ENCODE data around the gene CYB5RL. TPM values are rescaled to one million over a fixed set of nuclear protein-coding genes. Genes with fewer than 3 reads are reported as not detected.
"Not testable (repeated sequence)": the region's sequence is repeated elsewhere in the genome, so short reads cannot be mapped to it uniquely, and the experiment has no call there.

Gene CYB5RL
- total RNA-seq, 2 experiments from 2014 or later, result 12.7 to 13.6 TPM

DNA sequence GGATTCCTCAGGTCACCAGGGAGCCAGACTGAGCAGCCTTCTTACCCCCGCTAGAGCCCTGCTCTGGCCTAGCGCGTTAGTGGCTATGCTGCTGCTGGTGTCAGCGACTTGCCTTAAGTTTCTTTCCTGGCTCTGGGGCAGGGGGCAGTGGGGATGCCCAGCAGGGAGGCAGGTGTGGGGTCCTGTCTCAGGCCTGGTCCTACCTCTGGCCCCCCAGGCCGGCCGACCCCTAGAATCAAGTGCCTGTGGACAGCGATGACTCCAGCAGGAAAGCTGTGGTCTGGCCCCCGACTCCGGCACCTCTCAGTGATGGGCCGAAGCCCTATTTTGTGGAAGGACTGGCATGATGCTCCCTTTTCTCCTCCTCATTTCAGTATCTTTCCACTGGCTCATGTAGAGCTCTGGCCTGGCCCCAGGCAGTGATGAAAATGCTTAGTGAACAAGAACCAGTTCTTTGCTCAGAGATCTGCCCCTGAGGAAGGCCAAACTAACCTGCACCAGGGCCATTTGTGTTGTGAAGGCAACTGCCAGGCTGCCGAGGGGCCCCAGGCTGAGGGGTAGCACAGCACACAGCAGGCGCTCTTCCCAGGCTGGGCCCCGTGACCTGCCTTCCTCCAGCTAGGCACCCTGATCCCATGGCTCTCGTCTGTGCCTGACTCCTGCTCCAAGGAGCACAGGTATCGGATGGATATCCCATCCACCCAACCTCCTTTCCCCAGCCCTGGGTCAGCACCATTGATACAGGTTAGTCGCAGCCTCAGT is 23.8 kb upstream of the CYB5RL start:
- peaks cover 9% of the 10 kb centered on the region for H3K4me1 Mint-ChIP-seq (ENCODE audit: low read depth)
- intact Hi-C loops (cut with micrococcal nuclease), result no loop called here
- no peaks in the 10 kb centered on the region for H3K9me3 Mint-ChIP-seq
- DNase-seq, result no peak
- H3K36me3 Mint-ChIP-seq (ENCODE audit: low read depth), result peaks cover 6% of the 10 kb centered on the region
- CTCF ChIA-PET, result no interaction called here
- no peak overlapping the region for H3K4me3 Mint-ChIP-seq
- H3K27me3 Mint-ChIP-seq (ENCODE audit: low read depth), result no peaks in the 10 kb centered on the region
- H3K27ac Mint-ChIP-seq, result no peak overlapping the region

DNA sequence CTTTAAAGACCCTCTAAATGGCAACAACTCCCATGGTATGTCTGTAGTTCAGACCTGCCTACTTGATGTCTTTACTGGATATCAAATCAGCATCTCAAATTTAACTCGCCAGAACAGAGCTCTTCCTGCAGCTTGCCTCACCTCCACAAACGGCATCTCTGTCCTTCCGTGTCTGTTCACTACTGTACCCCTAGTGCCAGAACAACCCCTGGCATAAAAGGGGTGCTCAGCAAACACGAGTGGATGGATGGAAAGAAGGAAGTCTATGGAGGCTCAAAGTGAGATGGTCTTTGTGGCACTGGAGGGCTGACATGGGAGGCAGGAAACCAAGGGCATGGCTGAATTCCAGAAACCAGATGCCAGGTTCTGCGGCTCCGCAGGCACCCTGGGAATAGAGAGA is 22.9 kb upstream of the CYB5RL start:
- Mint-ChIP-seq H3K4me3 (no peak overlapping the region), H3K27ac (no peak overlapping the region), H3K4me1 (ENCODE audit: low read depth) (peaks cover 9% of the 10 kb centered on the region), H3K27me3 (ENCODE audit: low read depth) (no peaks in the 10 kb centered on the region), H3K36me3 (ENCODE audit: low read depth) (peaks cover 9% of the 10 kb centered on the region), H3K9me3 (no peaks in the 10 kb centered on the region)
- no peak for DNase-seq
- CTCF ChIA-PET, result no interaction called here
- intact Hi-C loops (cut with micrococcal nuclease), result no loop called here

DNA sequence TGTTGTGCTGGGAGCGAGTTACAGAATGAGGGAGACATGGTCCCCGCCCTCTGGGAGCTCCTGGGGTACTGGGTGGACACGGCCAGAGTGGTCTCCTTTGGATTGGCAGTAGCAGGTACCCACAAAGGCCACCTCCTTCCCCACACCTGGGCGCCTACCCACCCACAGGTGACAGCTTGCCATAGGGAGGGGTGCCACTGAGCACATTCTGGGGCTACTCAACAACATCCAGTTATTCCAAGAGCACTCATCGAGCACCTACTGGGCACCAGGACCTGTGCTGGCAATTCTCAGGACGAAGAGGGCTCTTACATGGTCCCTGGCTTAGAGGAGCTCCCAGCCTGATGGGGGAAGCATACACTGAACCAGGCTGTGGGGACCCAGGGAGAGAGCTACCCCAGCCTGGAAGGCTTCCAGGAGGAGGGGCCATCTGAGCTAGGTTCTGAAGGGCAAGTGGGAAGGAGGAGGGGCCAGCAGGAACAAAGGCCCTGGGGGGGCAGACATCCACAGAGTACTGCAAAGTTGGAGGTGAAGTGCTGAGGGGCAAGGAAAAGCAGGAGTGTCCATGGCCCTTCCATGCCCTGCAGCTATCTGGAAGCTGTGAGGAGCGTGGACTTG is 22.1 kb upstream of the CYB5RL start:
- Mint-ChIP-seq H3K9me3 (no peaks in the 10 kb centered on the region), H3K4me1 (ENCODE audit: low read depth) (peaks cover 3% of the 10 kb centered on the region), H3K36me3 (ENCODE audit: low read depth) (peaks cover 15% of the 10 kb centered on the region), H3K27me3 (ENCODE audit: low read depth) (no peaks in the 10 kb centered on the region), H3K27ac (no peak overlapping the region), H3K4me3 (no peak overlapping the region)
- DNase-seq, result no peak
- CTCF ChIA-PET, result no interaction called here
- intact Hi-C loops (cut with micrococcal nuclease), result no loop called here

DNA sequence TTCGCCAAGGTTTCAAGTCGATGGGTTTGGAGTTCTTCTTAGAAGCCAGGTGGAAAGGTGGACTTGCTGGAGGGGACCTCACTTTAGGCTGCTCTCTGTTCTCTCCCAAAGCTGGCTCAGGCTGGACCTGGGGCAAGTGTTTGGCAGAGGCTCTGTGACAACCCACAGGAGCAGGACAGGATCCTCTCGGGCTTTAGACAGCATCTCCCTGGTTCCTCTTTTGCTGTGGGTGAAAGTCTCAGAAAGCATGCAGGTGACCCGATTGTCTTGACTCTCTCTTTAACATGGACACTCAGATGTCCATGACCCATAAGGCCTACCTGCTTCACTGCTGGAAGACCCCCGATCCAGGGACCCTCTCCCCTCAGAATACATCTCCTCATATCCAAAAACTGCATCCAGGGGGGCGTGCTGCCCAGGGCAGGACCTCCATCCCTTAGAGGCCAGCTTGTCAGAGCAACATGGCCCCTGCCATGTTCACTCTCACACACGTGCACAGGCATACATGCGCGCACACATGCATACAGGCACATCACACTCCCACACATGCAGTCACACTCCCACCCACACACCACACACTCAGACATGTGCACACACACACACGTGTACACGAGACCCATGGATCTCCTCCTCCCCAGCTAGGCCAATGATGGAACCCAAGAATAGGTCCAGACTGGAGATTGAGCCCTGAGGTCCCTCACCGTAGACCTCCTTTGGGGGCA is 21.4 kb upstream of the CYB5RL start:
- H3K9me3 Mint-ChIP-seq, result no peaks in the 10 kb centered on the region
- H3K27ac Mint-ChIP-seq, result peak overlapping the region; percentile 37
- no peak for DNase-seq
- intact Hi-C loops (cut with micrococcal nuclease), result no loop called here
- CTCF ChIA-PET, result interaction anchor here (1.2 to 1.7 kb wide), 2 partner anchors 18 to 268 kb away, joined by 4 read pairs; no protein-coding TSS in a partner anchor
- H3K36me3 Mint-ChIP-seq (ENCODE audit: low read depth), result peaks cover 20% of the 10 kb centered on the region
- peaks cover 3% of the 10 kb centered on the region for H3K4me1 Mint-ChIP-seq (ENCODE audit: low read depth)
- no peaks in the 10 kb centered on the region for H3K27me3 Mint-ChIP-seq (ENCODE audit: low read depth)
- no peak overlapping the region for H3K4me3 Mint-ChIP-seq

DNA sequence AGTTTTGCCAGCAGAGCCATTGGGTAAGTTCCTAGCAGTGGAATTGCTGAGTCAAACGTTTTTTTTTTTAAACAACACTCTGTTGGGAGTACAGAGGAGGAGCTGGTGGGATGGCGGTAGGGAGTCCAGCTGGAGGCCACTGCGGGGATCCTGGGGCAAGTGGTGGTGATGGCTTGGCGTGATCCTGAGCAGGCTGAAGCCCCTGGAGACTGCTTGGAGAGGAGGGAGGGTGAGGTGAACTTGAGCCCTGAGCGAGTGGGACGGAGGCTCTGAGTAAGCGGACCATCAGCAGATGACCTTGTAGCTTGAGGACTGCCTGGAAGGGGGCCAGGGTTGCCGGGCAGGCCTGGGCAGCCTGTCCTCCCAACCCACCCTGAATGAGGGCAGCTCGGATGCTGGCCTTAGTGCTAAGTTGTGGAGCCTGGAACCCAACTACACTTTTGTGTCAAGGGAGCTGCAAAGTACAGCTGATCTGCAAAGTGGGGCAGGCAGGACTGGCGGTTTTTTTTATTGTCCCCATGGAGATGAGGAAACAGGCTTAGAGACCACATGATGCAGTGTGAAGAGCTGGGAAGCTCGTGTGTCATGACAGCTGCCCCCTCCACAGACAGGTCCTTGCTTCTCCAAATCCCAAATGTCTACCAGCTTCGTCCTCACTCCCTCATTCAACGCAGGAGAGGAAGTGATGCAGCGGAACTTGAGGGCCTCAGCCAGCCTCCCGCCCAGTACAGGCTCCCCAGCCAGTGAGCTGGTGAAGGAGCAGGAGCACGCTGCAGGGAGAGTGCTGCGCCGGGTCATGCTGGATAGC is 20.4 kb upstream of the CYB5RL start:
- Mint-ChIP-seq H3K4me1 (ENCODE audit: low read depth) (peaks cover 3% of the 10 kb centered on the region), H3K27me3 (ENCODE audit: low read depth) (no peaks in the 10 kb centered on the region), H3K27ac (peak overlapping the region; percentile 10), H3K9me3 (no peaks in the 10 kb centered on the region), H3K4me3 (no peak overlapping the region), H3K36me3 (ENCODE audit: low read depth) (peaks cover 25% of the 10 kb centered on the region)
- CTCF ChIA-PET, result interaction anchor here (0.6 to 1.7 kb wide), 4 partner anchors 17 to 279 kb away, joined by 3 to 4 read pairs (median 4); no protein-coding TSS in a partner anchor
- no peak for DNase-seq
- intact Hi-C loops (cut with micrococcal nuclease), result no loop called here

DNA sequence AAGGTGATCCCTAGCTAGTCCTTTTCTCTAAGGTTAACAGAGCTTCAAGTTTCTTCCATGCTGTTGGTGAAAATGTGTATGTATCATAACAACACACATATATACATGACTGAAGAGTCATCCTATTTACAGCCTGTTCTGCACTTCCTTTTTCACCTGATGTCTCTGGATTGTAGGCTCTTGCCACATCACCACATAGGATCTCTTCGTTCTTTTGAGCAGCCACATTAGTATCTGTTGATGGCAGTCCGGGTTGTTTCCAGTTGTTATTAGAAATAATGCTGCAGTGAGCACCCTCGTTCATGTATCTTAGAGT is 19.8 kb upstream of the CYB5RL start:
- CTCF ChIA-PET, result interaction anchor here (1.6 to 1.7 kb wide), 2 partner anchors 269 to 280 kb away, joined by 3 to 4 read pairs; no protein-coding TSS in a partner anchor
- peak overlapping the region; percentile 4 for H3K27ac Mint-ChIP-seq
- no peak for DNase-seq
- H3K9me3 Mint-ChIP-seq, result no peaks in the 10 kb centered on the region
- H3K4me1 Mint-ChIP-seq (ENCODE audit: low read depth), result peaks cover 3% of the 10 kb centered on the region
- H3K4me3 Mint-ChIP-seq, result no peak overlapping the region
- peaks cover 25% of the 10 kb centered on the region for H3K36me3 Mint-ChIP-seq (ENCODE audit: low read depth)
- H3K27me3 Mint-ChIP-seq (ENCODE audit: low read depth), result no peaks in the 10 kb centered on the region
- intact Hi-C loops (cut with micrococcal nuclease), result no loop called here

DNA sequence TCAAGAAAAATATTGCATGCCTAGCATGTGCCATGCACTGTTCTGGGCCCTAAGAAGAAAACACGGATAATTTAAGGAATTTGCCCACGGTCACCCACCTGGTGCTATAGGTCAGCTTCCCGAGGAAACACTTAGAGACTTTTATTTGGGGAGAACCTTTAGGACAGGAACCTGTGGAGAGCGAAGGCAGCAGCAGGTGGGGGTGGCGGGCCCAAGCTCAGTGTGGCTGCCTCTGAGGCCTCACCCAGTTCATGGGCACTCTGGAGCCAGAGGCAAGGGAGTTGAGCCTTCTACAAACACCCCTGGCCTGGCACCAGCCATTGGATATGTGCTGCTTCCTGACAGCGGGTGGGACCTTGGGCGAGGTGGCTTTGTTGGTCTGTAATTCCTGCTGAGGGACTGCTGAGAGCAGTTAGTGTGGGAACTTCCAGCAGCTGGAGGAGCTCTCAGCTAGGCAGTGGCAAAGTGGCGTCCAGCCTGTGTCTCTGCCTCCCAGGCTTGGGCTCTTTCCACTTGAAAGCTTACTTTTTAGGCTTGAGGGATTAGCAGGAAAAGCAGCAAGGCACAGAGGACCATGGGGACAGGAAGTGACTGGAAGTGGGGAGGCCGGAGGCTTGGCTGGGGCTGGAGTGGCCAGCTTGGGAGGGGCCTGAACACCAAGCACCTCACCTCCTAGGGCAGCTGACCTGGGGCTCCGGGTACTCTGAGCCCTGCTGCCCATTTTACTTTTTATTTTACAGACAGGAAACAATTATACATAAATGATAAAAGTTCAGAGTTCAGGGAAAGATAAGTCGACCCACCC is 19.3 kb upstream of the CYB5RL start:
- CTCF ChIA-PET, result interaction anchor here (1.6 to 1.7 kb wide), 2 partner anchors 270 to 281 kb away, joined by 3 to 4 read pairs; no protein-coding TSS in a partner anchor
- DNase-seq, result no peak
- peak overlapping the region; percentile 38 for H3K27ac Mint-ChIP-seq
- no peaks in the 10 kb centered on the region for H3K27me3 Mint-ChIP-seq (ENCODE audit: low read depth)
- no peak overlapping the region for H3K4me3 Mint-ChIP-seq
- H3K9me3 Mint-ChIP-seq, result no peaks in the 10 kb centered on the region
- intact Hi-C loops (cut with micrococcal nuclease), result no loop called here
- peaks cover 30% of the 10 kb centered on the region for H3K36me3 Mint-ChIP-seq (ENCODE audit: low read depth)
- H3K4me1 Mint-ChIP-seq (ENCODE audit: low read depth), result peaks cover 3% of the 10 kb centered on the region

DNA sequence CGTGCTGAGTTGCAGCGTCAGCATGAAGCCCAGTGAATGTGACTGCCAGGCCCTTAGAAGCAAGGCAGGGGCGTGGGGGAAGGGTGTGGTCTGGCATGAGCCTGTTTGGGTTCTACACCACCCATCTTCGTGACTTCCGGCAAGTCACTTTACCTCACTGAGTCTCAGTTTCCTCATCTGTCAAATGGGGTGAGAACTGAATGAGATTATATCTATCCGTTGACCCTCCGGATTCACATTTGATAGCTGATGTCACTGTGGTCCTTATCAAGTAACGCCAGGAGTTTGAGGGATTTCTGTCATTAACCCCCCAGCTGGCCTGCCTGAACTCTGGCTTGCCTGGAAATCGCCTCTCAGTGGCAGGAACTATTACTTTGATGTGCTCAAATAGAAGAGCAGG is 15.7 kb upstream of the CYB5RL start:
- Mint-ChIP-seq H3K27me3 (ENCODE audit: low read depth) (no peaks in the 10 kb centered on the region), H3K4me3 (no peak overlapping the region), H3K4me1 (ENCODE audit: low read depth) (no peaks in the 10 kb centered on the region), H3K36me3 (ENCODE audit: low read depth) (peaks cover 47% of the 10 kb centered on the region), H3K27ac (no peak overlapping the region), H3K9me3 (no peaks in the 10 kb centered on the region)
- intact Hi-C loops (cut with micrococcal nuclease), result no loop called here
- DNase-seq, result no peak
- CTCF ChIA-PET, result no interaction called here

DNA sequence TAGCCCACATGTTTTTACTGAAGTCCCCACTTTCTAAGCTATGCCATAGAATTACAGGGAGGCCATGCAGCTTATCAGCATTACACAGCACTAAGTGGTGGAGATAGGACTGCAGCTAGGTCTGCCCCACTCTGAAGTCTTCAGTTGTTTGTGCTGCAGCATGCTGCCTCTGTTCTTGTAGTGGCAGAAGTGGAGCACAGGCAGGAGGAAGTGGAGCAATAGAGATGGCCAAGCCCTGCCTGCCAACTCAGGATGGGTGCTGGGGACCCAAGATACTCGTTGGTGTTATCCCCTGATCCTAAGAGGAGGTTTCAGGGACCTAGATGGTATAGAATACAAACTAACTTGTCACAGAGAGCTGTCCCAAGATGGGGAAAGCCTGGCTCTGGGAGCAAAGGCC is 13.0 kb upstream of the CYB5RL start:
- Mint-ChIP-seq H3K27me3 (ENCODE audit: low read depth) (no peaks in the 10 kb centered on the region), H3K36me3 (ENCODE audit: low read depth) (peaks cover 55% of the 10 kb centered on the region), H3K4me3 (no peak overlapping the region), H3K9me3 (no peaks in the 10 kb centered on the region), H3K4me1 (ENCODE audit: low read depth) (no peaks in the 10 kb centered on the region), H3K27ac (no peak overlapping the region)
- CTCF ChIA-PET, result no interaction called here
- no peak for DNase-seq
- intact Hi-C loops (cut with micrococcal nuclease), result no loop called here

DNA sequence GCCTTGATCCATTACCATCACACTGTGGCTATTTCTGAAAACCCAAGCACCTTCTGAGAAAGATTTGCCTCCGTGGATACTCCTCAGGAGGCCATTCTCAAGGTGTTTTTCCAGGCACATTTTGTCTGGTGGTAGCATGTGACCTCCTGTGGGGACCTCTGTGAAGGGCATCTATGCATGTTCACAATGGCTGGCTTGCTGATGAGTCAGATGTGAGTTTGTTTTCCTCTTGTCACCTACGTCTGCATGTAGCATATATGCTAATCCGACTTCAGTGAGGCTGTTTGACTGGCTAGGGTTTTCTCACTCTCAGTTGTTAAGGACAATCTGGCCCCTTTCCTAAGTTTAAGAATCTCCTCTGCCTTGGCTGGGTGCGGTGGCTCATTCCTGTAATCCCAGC is 8.1 kb upstream of the CYB5RL start:
- H3K4me1 Mint-ChIP-seq (ENCODE audit: low read depth); H3K4me3 Mint-ChIP-seq; DNase-seq; H3K9me3 Mint-ChIP-seq; intact Hi-C loops (cut with micrococcal nuclease); H3K27me3 Mint-ChIP-seq (ENCODE audit: low read depth); H3K27ac Mint-ChIP-seq: not testable (repeated sequence)
- peaks cover 48% of the 10 kb centered on the region for H3K36me3 Mint-ChIP-seq (ENCODE audit: low read depth)
- CTCF ChIA-PET, result interaction anchor here (0.6 kb wide), 1 partner anchor 236 kb away, joined by 5 read pairs; no protein-coding TSS in a partner anchor

DNA sequence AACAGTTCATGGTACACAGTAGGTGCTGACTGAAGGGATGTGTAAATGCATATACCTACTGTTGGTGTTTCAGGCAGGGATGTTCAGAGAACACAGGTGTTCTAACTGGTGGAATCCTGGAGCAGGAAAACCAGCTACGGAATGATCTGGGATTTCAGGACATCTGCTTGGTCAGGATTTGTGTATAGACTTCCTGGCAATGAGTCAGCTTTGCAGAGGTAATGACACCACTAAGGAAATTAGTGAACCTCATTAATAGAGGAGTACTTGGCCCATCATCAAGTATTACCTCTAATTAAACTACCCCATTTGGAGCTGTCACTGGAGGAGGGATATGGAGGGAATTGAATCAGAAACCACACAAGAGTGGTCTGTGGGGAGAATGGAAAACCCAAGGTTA is 7.5 kb upstream of the CYB5RL start:
- no peak overlapping the region for H3K4me3 Mint-ChIP-seq
- CTCF ChIA-PET, result no interaction called here

More for the DNA sequence above, 7.5 kb upstream of the CYB5RL start:
- H3K4me1 Mint-ChIP-seq (ENCODE audit: low read depth), result peaks cover 10% of the 10 kb centered on the region
- no peak for DNase-seq
- peaks cover 49% of the 10 kb centered on the region for H3K36me3 Mint-ChIP-seq (ENCODE audit: low read depth)
- no peaks in the 10 kb centered on the region for H3K9me3 Mint-ChIP-seq
- no peaks in the 10 kb centered on the region for H3K27me3 Mint-ChIP-seq (ENCODE audit: low read depth)
- no peak overlapping the region for H3K27ac Mint-ChIP-seq
- intact Hi-C loops (cut with micrococcal nuclease), result no loop called here
